GM12875 (cell line): ENCODE measurements around the gene MAP1LC3A.
"Not testable (repeated sequence)": the region's sequence is repeated elsewhere in the genome, so short reads cannot be mapped to it uniquely, and the experiment has no call there.

Experiments
- H3K4me3 ChIP-seq: one replicate; pipeline ENCODE4 v1.5.1; 2011; ENCODE audit warnings: low read depth, low read length, control low read depth
- CTCF ChIP-seq: IDR thresholded peaks from 2 replicates; pipeline ENCODE4 v1.5.1; 2011; ENCODE audit warnings: low read depth, mild to moderate bottlenecking, control low read depth, inconsistent platforms, low read length, moderate library complexity, borderline replicate concordance; ENCODE audit not compliant: insufficient read depth

The MAP1LC3A gene

GRCh38 chr20:34558320-34559218 is at the start of gene MAP1LC3A:
TSS of gene MAP1LC3A (plus strand) at chr20:34558718. CDS start at chr20:34558869, 151 bp downstream.
- no peak for TF ChIP-seq CTCF
- H3K4me3 ChIP-seq = peak within 1 kb of the TSS; percentile 62

GRCh38 chr20:34510575-34510974 is 47.9 kb upstream of the MAP1LC3A start:
- H3K4me3 ChIP-seq = no peak overlapping the region
- no peak for TF ChIP-seq CTCF

DNA sequence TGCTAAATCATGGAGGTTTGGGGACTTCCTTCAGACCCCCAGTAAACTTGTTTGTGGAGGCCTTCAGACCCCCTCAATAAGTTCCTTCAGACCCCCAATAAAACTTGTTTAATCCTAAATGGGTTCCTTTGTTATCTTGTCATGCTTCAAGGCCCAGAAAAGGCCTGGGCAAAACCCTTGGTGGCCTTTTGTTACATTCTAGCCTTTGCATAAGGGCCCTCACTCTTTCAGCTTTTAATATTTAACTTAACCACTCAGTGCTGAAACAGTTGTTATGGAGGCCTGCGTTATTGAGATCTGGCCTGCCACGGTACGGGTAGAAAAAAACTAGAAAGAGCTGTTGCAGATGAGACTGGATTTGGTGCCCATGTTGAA is 46.6 kb upstream of the MAP1LC3A start:
- no peak overlapping the region for H3K4me3 ChIP-seq
- TF ChIP-seq CTCF = no peak

DNA sequence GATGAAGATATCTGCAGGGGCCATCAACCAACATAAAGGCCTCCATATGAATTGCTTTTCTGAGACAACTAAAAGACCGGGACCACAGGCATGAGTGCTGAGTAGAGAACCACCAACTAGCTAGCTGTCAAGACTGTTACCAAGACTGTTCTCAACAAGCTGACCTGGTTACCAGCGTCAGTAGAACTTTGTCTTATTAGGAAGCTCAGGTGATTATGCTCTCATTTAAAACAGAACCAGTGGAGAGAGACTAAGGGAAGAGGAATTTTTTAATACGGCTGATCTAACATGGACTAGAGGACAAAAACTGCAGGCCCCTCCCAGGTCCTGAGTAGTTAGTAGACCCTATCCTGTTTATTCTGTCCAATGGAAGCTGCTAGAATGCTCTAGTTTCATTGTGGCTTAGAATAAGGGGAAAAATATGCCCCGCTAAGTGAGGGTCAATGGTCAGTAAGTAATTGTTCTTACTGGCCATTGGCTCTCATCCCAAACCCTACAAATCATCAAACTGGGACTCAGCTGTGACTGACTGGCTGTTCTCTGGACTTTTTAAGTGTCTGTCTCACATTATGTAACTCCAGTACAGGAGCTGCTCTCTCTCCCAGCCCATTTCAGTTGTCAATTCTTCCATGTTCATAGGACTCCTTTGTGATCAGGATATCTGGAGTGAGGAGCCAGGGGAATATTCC is 46.1 kb upstream of the MAP1LC3A start:
- H3K4me3 ChIP-seq = no peak overlapping the region
- no peak for TF ChIP-seq CTCF

DNA sequence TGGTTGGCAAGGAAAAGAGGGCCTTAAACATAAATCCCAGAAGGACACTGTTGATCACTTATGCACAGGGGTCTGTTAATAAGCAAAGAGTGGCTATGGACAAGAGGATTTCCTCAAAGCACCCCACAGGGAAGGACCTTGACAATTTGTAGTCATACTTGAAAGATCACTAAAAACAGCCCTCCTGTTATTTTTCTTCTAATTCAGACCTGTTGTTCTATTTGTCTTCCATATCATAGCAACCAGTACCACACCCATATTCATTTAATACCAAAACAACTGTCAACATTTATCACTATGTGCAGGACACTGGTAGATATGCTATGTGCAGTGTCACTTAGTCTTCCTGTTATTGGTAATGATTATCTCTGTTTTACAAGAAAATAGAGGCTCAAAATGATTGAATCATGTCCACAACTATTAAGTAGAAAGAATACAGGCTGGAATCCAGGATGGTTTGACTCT is 45.5 kb upstream of the MAP1LC3A start:
- no peak overlapping the region for H3K4me3 ChIP-seq
- no peak for TF ChIP-seq CTCF

DNA sequence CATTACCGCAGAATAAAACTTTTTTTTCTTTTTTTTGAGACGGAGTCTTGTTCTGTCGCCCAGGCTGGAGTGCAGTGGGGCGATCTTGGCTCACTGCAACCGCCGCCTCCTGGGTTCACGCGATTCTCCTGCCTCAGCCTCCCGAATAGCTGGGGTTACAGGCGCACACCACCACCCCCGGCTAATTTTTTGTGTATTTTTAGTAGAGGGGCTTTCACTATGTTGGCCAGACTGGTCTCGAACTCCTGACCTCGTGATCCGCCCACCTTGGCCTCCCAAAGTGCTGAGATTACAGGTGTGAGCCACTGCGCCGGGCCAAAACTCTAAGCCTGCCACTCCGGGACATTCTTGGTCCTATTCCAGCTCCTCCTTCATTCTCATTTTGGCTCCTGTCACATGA is 44.5 kb upstream of the MAP1LC3A start:
- H3K4me3 ChIP-seq = not testable (repeated sequence)

GRCh38 chr20:34514897-34515483 is 43.5 kb upstream of the MAP1LC3A start:
- peak overlapping the region; percentile 66 for H3K4me3 ChIP-seq
- no peak for TF ChIP-seq CTCF
